Measurements from ENCODE around the gene CCDC18. TPM values are rescaled to one million over a fixed set of nuclear protein-coding genes. Genes with fewer than 3 reads are reported as not detected.
"Not testable (repeated sequence)": the region's sequence is repeated elsewhere in the genome, so short reads cannot be mapped to it uniquely, and the experiment has no call there.

Gene CCDC18
- 7.9 TPM for total RNA-seq

DNA sequence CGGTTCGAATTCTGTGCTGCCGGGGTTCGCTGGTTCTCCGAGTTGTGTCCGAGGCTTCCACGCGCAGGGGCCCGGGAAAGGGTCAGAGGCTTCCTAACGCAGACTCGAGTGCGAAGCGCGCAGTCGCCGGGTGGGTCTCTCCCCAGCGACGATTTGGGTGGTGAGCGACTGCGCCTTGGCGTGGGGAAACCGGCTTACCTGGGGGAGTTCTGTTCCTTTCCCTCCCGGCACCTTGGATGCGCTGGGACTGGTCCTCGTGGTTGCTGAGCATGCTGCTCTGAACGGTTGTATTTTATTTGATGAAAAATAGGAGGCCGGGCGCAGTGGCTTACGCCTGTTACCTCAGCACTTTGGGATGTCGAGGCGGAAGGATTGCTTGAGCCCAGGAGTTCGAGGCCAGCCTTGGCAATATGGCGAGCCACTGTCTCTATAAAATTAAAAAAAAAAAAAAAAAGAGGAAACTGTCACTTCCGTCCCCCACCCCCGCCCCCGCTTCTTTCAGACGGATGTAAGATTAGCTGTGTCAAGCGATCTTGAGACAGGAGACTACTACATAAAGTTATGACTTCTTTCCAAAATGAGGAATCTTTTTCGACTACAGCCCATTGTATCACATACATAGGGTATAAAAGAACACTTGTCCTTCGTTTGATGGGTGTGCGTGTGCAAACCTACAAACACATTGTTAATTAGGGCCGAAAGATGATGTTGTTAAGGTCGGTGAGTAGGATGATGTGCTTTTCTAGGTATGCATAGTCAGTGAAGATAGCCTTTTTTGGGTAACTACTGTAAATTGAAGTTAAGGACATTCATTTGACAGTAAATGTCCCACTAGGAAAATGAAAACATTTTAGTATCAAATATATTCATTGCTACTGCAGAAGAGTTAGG is at the start of gene CCDC18:
Gene CCDC18, plus strand, starts transcription at position 2 of the 891 bp plus-strand sequence. CDS start 2,638 bp downstream, outside the sequence.
- DNase-seq = no peak

DNA sequence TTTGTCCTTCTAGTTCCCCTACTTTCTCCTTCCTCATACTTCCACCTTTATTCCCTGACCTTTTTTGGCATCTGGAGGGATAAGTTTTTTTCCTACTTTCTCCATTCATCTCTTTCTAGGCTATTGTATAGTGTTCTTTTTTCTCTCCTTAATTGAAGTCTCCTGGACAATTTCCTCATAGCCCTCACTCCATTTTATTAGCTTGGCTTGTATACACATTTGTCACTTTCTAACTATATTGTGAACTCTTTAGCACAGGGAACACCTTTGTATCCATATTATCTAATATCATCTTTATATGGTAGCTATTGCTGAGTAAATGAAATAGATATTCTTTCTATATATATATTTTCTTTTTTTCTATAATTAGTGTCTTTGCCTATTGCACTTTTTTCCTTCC is 47.9 kb upstream of the CCDC18 start:
- no peak for DNase-seq

- no peak for DNase-seq
Observed at GRCh38 chr1:93136445-93136844, 44.1 kb upstream of the CCDC18 start.

GRCh38 chr1:93137604-93138292 is 42.8 kb upstream of the CCDC18 start:
- no peak for DNase-seq

DNA sequence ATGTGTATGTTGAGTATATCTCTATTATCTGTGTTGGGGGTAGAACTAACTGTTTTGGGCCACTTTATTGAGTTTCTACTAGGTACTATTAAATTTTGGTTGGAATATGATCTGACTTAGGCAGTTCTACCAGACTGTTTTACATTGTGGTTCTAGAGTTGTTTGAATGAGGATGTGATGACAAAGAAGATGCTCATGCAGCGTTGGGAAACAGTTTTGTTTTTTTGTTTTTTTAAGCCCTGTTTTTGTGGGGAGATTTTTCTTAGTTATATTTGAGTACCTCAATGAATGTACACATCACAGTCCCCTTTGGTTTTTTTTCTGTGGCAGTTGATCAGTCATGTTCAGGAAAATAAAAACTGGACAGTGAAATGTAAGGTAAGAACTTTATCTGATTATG is 40.4 kb upstream of the CCDC18 start:
- DNase-seq = no peak

GRCh38 chr1:93142161-93142560 is 38.4 kb upstream of the CCDC18 start:
- no peak for DNase-seq

GRCh38 chr1:93143136-93143535 is 37.4 kb upstream of the CCDC18 start:
- no peak for DNase-seq

GRCh38 chr1:93143769-93144168 is 36.8 kb upstream of the CCDC18 start:
- DNase-seq = no peak

DNA sequence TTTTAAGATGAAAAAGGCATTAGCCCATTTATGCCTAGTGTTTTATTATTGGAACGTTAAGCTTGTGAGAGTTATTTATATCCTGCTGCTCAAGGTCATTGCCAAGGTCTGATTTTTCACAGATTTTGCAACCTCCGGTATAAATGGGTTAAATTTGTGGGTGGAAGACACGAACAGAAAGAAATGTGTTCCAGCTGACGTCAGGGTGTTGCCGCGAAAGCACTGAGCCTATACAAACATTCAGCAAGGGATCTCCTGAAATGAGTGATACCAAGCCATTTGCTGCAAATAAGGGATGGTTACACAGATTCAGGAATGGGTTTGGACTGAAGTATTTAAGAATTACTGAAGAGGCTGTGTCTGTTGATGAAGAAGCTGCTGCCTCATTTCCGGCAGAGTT is 32.5 kb upstream of the CCDC18 start:
- no peak for DNase-seq

- no peak for DNase-seq
Observed at GRCh38 chr1:93150729-93151128, 29.8 kb upstream of the CCDC18 start.

- DNase-seq = no peak
Observed at GRCh38 chr1:93151474-93151873, 29.1 kb upstream of the CCDC18 start.

DNA sequence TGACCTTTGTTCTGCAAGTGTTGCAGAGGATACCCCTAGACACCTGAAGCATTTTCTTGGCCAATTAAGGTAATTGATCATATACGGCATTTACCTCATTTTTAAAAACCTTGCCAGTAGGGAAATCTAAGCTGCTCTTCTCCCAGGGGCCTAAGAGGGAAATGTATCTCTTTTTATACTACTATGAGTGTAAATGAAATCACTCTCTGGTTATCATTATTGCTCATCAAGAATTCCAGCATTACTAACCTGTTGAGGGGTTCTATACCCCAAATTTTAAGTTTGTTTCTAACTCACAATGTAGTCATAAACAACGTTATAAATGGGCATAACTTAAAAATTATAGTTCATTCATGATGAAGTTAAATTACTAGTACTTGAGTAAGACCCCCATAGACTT is 27.7 kb upstream of the CCDC18 start:
- no peak for DNase-seq

- DNase-seq = no peak
Observed at GRCh38 chr1:93154898-93155297, 25.6 kb upstream of the CCDC18 start.

GRCh38 chr1:93155335-93155734 is 25.2 kb upstream of the CCDC18 start:
- no peak for DNase-seq

- DNase-seq = no peak
Observed at GRCh38 chr1:93159337-93159736, 21.2 kb upstream of the CCDC18 start.

GRCh38 chr1:93163314-93163713 is 17.2 kb upstream of the CCDC18 start:
- not testable (repeated sequence) for DNase-seq

GRCh38 chr1:93164816-93165215 is 15.7 kb upstream of the CCDC18 start:
- no peak for DNase-seq

DNA sequence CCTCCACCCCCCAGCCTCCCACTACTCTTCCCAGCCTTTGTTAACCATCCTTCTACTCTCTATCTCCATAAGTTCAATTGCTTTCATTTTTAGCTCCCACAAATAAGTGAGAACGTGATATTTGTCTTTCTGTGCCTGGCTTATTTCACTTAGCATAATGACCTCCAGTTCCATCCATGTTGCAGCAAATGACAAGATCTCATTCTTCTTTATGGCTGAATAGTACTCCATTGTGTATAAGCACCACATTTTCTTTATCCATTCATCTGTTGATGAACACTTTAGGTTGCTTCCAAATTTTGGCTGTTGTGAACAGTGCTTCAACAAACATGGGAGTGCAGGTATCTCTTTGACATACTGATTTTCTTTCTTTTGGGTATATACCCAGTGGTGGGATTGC is 14.6 kb upstream of the CCDC18 start:
- not testable (repeated sequence) for DNase-seq

- no peak for DNase-seq
Observed at GRCh38 chr1:93167006-93167405, 13.5 kb upstream of the CCDC18 start.

- DNase-seq = not testable (repeated sequence)
Observed at GRCh38 chr1:93170141-93170678, 10.3 kb upstream of the CCDC18 start.

GRCh38 chr1:93171549-93172034 is 8.9 kb upstream of the CCDC18 start:
- DNase-seq = no peak

DNA sequence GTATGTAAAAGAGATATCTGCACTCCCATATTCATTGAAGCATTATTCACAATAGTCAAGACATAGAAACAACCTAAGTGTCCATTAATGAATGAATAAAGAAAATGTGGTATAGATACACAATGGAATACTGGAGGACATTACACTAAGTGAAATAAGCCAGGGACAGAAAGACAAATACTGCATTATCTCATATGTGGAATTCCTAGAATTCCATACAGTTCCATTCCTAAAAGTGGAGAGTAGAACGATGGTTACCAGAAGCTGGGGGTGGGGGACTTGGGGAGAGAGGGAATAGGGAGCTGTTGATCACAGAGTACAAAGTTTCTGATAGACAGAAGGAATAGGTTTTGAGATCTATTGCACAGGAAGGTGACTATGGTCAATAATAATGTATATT is 7.7 kb upstream of the CCDC18 start:
- no peak for DNase-seq

DNA sequence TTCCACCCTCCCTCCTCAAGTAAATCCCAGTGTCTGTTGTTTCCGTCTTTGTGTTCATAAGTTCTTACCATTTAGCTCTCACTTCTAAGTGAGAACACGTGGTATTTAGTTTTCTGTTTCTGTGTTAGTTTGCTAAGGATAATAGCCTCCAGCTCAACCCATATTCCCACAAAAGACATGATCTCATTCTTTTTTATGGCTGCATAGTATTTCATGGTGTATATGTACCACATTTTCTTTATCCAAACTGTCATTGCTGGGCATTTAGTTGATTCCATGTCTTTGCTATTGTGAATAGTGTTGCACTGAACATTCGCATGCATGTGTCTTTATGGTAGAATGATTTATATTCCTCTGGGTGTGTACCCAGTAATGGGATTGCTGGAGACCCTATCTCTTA is 5.9 kb upstream of the CCDC18 start:
- not testable (repeated sequence) for DNase-seq
